PFSK-1 (cell line): ENCODE results near the gene REP15.

Source experiments
- POLR2AphosphoS5 ChIP-seq: IDR thresholded peaks from 2 replicates; pipeline ENCODE4 v1.6.1; 2012; ENCODE audit warnings: low read depth, mild to moderate bottlenecking, control low read depth, low read length, moderate library complexity
- TAF1 ChIP-seq: IDR thresholded peaks from 2 replicates; pipeline ENCODE4 v1.6.1; 2012; ENCODE audit warnings: low read length, control low read depth, borderline replicate concordance; ENCODE audit not compliant: insufficient read depth

- TF ChIP-seq POLR2AphosphoS5 (no peak), TAF1 (no peak)
Measured at GRCh38 chr12:27723212-27723611, 27.0 kb downstream of the REP15 start.
